ENCODE measurements around the gene SLC8A2.
"Not testable (repeated sequence)": the region's sequence is repeated elsewhere in the genome, so short reads cannot be mapped to it uniquely, and the experiment has no call there.

SLC8A2 gene

DNA sequence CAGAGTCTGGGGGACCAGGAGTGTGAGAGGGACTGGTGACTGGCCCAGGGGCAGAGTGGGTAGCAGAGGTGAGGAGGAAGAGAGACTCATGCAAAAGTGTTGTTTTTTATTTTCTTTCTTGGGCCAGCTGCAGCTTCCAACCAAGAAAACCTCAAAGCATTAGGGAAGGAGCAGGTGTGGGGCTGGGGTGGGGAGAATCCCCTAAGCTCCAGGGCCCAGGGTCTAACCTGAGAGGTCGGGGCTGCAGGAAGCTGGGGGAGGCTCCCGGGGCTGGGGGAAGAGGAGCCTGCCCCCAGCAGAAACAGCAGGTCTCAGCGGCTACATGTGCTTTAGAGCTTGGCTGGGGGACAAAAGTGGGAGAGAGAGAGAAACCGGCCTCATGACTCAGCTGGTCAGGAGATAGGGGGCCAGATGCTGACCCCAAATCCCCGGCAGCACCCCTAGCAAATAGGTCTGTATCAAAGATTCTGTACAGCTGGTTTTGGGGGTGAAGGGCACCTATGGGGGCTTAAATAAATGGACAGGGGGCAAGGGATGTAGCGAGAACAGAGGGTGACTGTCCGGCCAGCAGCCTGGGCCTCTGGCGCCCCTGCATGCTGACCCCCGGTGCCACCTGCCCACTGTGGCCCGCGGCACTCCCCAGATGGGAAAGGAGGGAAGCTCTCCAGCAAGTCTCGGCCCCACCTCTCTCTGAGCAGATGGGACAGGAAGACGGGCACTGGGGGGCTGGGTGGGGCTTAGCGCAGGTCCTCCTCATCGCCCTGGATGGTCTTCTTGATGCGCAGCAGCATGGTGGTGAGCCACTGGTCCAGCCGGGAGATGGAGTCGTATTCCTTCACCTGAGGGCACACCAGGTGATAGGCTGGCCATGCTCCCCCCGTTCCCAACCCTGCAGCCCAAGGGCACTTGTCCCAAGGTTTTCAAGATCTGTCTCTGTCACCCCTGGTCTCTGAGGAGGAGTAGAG is 16.1 kb upstream of the SLC8A2 start:
- no peak for DNase-seq (ENCODE audit: low spot score)

DNA sequence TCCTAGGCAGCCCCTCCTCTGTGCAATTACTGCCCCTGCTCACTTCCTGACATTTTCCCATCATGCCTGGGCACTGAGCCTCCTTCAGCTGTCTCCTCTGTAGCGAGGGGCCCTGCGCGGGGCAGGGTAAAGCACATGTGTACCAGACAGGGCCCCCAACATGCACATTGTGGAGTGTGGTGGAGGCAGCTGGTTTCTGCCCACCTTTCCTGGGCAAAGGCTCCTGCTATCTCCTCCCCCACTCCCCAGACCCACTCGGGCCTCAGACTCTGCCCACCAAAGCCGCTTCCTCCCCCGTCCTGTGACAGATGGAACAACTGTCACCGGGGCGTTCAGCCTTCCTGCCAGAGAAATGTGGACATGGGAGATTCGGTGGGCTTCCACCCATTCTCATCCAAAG is 15.2 kb upstream of the SLC8A2 start:
- DNase-seq (ENCODE audit: low spot score): no peak

DNA sequence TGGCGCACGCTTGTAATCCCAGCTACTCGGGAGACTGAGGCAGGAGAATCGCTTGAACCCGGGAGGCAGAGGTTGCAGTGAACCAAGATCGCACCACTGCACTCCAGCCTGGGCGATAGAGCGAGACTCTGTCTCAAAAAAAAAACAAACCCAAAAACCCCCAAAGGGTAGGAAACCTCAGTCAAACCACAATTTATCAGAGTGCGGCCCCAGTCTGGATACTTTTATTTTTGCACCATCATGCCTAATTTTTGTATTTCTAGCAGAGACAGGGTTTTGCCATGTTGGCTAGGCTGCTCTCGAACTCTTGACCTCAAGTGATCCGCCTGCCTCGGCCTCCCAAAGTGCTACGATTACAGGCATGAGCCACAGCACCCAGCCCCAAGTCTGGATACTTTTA is 14.5 kb upstream of the SLC8A2 start:
- not testable (repeated sequence) for DNase-seq (ENCODE audit: low spot score)

DNA sequence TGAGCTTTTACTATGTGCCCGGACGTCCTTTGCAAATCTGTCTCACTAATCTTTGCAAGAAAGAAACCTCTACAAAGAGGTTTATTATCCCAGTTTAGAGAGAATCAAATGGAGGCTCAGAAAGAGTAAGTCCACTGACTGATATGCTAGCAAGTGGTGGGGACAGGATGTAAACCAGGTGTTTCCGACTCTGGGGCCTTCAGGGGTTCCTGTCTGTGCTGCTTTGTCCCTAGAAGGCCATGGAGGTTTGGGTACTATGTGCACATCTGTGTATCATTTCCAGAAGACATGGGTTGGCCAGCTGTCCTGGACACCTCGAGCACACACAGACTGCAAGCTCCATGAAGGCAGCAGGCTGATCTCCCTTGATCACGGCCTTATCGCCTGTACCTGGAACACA is 13.5 kb upstream of the SLC8A2 start:
- no peak for DNase-seq (ENCODE audit: low spot score)

DNA sequence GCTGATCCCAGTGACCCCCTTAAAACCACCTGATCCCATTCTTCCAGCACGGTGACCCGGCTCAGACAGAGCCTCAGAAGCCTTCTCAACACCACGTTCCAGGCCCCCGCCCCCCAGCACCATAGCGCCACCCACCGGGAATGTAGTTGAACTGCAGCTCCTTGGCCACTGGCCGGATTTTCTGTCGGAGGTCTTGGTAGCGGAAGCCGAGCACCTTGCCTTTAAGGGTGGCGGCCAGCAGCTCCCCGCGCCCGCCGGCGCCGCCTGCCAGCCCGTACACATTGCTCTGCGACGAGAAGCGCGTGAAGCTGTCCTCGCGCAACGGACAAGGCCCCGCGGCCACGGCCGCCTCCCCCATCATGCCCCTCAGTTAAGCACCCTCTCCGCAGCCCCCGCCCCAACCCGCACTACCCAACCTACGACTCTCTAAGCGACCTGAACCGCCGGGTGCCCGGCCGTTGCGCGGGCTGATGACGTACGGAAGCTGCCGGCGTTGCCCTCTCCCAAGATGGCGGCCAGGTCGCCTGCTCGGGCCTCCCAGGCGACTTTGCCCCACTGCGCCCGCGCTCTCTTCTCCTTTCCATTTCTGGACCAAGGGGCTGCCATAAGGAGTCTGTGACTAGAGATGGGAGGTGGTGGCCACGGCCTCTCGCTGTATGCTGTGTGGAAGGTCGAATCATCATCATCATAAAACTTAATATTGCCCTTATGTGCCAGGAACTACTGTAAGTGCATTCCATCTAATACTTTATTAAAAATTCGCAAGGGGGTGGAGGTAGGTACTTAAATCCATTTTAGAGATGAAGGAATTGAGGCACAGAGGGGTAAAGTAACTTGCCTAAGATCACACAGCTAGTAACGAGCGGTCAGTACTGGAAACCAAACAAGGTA is 12.4 kb upstream of the SLC8A2 start, which contains the start of gene KPTN:
Gene KPTN, minus strand, starts transcription at position 420 of the 891 bp plus-strand sequence. Its CDS starts 59 bp downstream, at position 361.
- DNase-seq (ENCODE audit: low spot score): peak; percentile 81

DNA sequence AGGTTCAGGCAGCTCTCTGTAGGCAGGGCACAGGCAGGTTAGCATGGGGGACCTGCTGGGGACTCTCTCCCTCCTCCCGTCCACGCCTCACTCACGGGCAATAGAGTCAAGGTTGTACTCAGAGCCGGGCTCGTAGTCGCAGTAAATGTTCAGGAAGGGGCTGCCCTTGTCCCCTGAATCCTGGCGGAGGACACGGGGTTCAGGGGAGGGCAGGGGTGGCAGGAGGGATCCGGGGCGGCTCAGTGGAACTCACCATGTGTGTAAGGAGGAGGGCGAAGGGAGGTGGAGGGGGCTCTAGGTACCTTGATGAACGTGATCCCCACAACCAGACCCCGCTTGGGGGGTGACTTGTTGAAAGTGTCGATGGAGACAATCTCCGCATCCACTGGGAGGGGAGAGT is 11.5 kb upstream of the SLC8A2 start:
- no peak for DNase-seq (ENCODE audit: low spot score)

DNA sequence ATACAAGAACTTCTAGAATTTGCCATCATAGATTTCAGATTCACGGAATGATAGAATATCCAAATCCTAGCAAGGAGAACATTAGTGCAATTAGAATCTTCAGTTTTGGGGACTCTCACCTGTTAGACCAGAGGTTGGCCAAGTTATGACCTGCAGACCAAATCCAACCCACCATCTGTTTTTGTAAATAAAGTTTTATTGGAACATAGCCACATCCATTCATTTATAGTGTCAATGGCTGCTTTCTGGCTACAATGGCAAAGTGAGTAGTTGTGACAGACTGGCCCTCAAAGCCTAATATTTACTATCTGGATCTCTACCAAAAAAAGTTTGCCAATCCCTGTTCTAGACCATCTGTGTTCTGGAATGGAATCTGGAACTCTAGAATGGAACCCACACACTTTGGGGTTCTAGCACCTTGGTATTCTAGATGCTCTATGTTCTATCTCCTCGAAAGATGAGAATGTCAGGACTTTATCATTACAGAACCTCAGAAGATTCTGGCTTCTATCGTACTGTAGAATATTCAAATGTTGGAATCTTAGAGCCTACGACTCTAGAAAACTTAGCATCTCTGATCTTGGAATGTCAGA is 9.9 kb upstream of the SLC8A2 start:
- DNase-seq (ENCODE audit: low spot score): no peak

DNA sequence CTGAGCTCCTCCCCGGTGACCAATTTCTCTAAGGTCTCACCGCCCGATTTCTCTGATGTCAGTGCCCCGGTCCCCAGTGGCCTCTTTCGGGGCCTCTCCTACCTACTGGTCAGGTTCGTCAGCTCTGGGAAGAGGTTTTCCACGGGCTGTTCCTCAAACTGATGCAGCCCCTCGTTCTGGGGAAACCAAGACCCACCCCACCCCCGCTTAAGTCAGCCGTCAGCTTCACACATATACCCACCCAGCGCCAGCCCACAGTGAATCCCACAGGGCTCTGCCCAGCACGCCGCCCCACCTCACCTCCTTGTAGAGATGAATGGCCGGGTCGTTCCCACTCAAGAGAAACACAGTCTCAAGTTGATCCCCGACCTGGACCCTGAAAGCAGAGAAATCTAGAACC is 9.0 kb upstream of the SLC8A2 start:
- no peak for DNase-seq (ENCODE audit: low spot score)

DNA sequence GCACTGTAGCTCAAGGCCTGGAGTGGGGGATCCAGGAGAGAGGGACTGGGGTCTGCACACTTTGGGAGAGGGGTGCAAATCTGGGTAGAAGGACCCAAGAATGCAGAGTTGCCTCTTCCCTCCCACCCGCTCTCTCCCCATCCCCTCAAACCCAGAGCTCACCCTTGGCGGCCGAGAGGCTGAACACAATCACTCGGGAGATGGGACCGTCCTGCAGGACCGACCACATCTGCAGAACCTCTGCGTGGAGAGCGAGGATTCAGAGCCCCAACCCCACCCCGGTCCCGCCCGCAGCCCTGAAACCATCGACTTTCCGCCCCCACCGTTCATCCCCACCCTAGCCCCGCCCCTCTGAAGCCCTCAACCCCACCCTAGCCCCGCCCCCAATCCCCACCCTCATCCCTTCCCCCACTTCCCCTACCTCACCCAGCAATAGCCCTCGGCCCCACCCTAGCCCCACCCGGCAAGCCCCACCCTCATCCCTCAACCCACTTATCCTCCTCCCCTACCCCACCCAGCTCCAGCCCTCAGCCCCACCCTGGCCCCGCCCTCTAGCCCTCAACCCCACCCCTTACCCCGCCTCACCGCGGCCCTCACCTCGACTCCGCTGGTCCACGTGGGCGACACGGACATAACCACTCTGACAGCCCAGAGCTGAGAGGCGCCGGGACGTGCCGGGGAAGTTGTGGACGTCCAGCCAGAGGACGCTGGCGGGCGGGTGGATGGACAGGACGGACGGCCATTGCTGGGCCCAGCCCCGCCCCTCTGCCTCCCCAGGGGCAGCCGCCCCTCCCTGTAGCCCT is 8.2 kb upstream of the SLC8A2 start:
- no peak for DNase-seq (ENCODE audit: low spot score)

DNA sequence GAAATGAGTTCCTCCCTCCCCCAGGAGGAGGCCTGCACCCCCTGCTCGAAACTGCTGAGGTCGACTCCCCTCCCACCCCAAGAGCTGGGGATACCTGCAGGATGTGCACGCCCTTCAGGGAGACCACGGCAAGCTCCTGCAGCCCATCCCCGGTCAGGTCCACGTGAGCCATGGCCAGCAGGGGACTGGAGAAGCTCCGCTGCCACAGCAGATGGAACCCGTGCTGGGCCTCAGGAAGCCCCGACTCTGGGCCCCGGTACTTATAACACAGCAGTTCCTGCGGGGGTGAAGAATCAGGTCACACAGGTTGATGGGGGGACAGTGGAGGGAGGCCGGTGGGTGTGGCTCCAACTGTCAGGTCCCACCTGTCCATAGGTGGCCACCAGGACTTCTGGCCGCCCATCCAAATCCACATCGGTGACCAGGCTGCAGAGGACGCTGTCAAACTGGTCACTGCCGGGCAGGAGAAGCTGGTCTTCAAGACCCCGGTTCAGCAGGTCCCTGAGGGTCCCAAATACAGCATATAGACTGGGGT is 4.8 kb upstream of the SLC8A2 start:
- DNase-seq (ENCODE audit: low spot score): no peak

DNA sequence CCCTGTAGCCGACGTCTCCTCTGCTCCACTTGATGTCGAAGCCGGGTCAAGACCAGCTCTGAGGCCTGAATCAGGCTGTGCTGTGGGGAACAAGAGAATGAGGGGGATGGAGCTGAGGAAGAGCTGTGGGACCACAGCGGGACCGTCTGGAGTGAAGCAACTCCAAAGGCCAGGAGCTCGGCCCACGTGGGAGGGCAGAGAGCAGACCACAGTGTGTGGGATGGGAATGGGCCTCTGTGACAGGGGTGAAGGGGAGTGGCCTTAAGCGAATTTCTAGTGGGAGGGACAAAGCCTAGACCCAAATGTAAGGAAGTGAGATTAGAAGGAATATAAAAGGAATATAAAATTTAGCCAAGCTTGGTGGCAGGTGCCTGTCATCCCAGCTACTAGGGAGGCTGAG is 3.8 kb upstream of the SLC8A2 start:
- DNase-seq (ENCODE audit: low spot score): no peak

DNA sequence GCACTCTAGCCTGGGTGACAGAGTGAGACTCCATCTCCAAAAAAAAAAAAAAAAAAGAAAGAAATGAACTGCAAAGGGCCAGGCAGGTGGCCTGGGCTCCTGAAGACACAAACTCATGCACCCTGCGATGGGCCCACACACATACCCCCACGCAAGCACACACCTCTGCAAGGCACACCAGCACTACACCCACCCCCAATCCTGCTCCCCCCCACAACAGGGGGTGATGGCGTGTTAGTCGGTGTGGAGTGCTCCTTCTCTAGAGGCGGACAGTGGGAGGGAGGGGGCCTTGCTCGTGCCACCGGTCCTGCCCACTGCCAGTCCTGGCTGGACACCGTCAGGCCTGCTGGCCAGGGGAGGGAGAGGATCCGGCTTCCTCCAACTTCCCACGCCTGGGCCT is 1.6 kb upstream of the SLC8A2 start:
- no peak for DNase-seq (ENCODE audit: low spot score)

DNA sequence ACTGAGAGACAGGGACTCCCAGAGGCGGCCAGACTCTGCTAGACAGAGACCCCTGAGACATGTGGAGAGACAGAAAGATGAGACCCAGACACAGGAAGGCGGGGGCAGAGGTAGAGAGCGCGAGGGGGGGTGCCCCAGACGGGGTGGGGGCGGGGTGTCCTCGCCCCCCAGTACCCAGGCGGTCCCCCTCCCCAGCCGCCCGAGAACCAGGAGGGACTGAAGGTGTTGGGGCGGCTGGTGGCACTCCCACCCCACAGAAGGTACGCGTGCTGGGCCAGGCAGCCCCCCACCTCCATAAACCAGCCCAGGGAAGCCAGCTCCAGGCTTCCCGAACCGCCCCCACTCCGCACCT is 336 bp downstream of the SLC8A2 start:
- no peak for DNase-seq (ENCODE audit: low spot score)

DNA sequence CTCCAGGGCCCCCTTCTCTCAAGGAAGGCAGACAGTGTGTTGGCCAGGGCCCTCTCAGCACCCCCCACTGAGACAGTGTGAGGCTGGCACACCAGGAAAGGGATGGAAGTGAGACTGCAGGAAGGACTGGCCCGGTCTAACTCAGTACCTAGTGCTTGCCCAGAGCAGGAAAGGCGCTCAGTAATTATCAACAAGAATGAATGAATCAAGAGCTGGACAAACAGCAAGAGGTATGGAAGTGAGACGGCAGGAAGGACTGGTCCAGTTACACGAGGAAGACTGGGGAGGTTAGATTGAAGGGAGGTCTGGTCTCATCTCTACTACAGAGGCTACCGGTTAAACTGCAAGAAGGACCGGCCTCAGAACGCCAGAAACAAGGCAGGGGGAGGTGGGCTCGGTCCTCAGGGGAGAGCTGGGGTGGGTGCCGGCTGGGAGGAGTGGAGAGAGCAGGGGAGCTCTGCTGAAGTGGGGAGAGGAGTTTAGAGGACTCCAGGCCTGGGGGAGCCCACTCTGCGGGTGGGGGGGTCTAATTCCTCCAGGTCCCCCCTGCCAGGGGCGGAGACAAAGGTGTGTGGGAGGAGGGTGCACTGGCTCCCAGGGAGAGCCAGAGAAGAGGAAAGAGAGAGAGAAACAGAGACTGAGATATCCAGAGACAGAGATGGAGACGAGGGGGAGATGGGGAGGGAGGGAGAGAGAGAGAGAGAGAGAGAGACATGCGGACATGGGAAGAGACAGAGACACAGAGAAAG is 1.1 kb downstream of the SLC8A2 start:
- DNase-seq (ENCODE audit: low spot score): no peak

DNA sequence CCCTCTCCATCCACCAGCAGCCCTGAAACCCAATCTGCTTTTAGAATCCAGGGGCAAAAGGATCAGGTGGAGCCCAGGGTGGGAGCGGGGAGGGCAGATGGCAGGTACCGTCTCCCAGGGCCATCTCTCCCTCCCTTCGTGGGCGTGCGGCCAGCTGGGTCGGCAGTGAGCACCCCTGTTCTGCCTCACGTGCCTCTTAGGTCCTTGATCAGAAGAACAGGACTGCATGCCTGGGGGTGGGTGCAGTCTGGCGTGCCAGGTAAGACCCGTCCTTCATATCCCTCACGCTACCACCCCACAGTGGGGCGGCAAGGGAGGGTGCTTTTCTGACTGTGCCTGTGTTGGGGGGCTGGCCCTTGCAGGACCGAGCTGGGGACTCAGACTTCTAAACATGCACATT is 2.0 kb downstream of the SLC8A2 start:
- no peak for DNase-seq (ENCODE audit: low spot score)

DNA sequence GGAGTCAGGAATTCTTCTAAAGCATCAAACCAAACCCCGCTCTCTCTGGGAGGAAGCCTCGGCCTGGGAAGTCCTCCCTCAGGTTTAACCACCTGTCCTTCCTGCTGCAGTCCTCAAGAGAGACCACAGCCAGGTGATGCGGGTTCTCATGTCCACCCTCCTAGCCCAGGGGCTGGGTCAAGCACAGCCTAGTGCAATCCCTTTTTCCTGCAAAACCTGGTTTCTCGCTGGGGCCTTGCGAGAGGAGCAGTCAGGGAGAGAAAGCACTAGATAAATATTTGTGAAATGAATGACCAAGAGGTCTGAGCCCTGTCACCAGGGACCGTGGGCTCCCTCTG is 2.4 kb downstream of the SLC8A2 start:
- DNase-seq (ENCODE audit: low spot score): no peak

DNA sequence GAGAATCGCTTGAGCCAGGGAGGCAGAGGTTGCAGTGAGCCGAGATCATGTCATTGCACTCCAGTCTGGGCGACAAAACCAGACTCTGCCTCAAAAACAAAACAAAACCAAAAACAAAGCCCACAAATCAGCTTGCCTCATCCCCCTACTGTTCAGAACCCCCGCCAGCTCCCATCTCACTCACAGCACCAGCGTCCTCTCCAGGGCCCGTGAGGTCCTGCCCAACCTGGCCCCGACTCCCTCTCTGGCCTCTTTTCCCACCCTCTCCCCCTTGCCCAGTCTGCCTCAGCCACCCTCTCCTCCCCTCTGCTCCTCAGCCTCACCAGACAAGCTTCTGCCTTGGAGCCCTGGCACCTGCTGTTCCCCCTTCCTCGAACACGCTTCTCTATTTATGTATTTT is 3.8 kb downstream of the SLC8A2 start:
- no peak for DNase-seq (ENCODE audit: low spot score)

DNA sequence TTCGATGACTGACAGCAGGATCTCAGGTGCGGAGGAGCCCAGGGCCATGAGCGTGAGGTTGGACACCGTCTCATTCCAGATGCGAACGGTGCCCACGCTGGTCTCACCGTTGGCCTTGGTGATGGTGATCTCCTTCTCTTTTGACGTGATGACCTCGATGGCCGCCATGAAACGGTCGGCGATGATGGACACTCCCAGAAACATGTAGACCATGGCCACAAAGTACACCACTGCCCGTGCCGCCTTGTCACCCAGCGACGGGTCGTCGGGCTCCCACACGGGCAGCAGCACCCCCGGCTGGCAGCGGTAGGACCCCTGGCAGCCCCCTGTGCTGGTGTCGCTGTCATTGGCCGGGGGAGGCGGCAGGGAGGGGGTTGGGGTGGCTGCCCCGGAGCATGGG is 5.7 kb downstream of the SLC8A2 start:
- DNase-seq (ENCODE audit: low spot score): no peak

DNA sequence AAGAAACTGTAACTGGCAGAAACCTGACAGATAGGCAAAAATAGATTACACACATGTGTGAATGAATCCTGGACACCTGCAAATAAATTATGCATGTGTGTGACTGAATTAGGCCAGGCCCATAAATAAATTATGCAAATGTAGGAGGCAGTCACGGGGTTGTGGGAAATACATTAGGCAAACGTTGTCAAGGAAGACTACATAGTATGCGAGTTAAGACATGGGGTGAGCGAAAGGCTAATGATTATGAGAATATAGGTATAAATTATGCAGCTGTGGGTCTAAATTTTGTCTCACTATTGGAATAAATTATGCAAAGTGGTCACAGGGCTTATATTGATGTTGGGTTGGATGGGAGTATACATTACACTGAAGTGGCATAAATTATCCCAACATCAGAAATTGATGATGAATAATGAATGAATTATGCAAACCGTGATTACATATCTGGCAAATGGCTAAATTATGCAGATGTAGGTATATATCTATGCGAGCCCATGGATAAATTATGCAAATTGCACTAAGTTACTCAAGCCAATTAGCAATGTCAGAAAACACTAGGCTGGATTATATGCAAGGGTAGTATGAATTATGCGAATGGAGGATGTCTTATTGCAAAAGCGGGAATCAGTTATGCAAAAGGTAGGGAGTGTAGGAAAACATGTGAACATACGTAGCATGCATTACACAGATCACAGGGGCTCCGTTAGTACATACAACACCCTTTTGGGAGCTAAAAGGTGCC is 6.8 kb downstream of the SLC8A2 start:
- DNase-seq (ENCODE audit: low spot score): no peak

DNA sequence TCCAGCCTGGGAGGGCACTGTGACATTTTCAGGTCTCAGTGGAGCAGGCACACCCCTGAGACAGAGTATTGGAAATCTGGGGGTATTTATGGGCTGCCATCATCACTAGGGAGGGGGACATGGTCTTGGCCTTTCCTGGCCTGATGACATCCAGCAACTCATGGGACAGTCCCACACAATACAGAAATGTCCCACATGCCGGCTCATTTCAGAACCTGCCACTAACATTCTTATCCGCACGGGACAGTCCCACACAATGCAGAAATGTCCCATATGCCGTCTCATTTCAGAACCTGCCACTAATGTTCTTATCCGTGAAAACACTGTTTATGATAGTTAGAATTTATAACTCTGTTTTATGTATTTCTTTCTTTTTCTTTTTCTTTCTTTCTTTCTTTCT is 9.8 kb downstream of the SLC8A2 start:
- DNase-seq (ENCODE audit: low spot score): no peak
